GM18907 (cell line): Measurements from ENCODE around the gene NFS1.

ENCODE experiments used
- ATAC-seq: cut with Tn5 transposase; IDR thresholded peaks from one replicate; pipeline ENCODE4 v1.9.1; 2021; ENCODE audit warnings: mild to moderate bottlenecking, moderate library complexity; ENCODE audit not compliant: unreplicated experiment

Gene NFS1

GRCh38 chr20:35644806-35645205, 54.3 kb downstream of the NFS1 start:
- no peak for ATAC-seq

- ATAC-seq = no peak
Measured at GRCh38 chr20:35643045-35643444, 56.1 kb downstream of the NFS1 start.

- no peak for ATAC-seq
Measured at GRCh38 chr20:35641743-35642142, 57.4 kb downstream of the NFS1 start.

GRCh38 chr20:35640724-35641123, 58.4 kb downstream of the NFS1 start:
- no peak for ATAC-seq

GRCh38 chr20:35638751-35639150, 60.4 kb downstream of the NFS1 start:
- no peak for ATAC-seq

GRCh38 chr20:35637276-35637675, 61.9 kb downstream of the NFS1 start:
- no peak for ATAC-seq

GRCh38 chr20:35636095-35636494, 63.1 kb downstream of the NFS1 start:
- ATAC-seq = no peak

- ATAC-seq = no peak
Measured at GRCh38 chr20:35635652-35636051, 63.5 kb downstream of the NFS1 start.

GRCh38 chr20:35632539-35633115, 66.5 kb downstream of the NFS1 start:
- ATAC-seq = no peak

GRCh38 chr20:35630636-35631035, 68.5 kb downstream of the NFS1 start:
- no peak for ATAC-seq

- ATAC-seq = no peak
Measured at GRCh38 chr20:35629427-35630145, 69.6 kb downstream of the NFS1 start.

GRCh38 chr20:35627121-35627520, 72.0 kb downstream of the NFS1 start:
- no peak for ATAC-seq

- no peak for ATAC-seq
Measured at GRCh38 chr20:35626386-35627001, 72.7 kb downstream of the NFS1 start.

GRCh38 chr20:35625584-35626385, 73.4 kb downstream of the NFS1 start:
- ATAC-seq = no peak

GRCh38 chr20:35621560-35621946, 77.6 kb downstream of the NFS1 start:
- ATAC-seq = no peak

- ATAC-seq = no peak
Measured at GRCh38 chr20:35620818-35621559, 78.2 kb downstream of the NFS1 start.

GRCh38 chr20:35619196-35620095, 79.7 kb downstream of the NFS1 start:
- peak; percentile 40 for ATAC-seq

GRCh38 chr20:35618263-35619131, 80.7 kb downstream of the NFS1 start:
- ATAC-seq = no peak
